ENCODE measurements around the gene DNAJC4. TPM values are rescaled to one million over a fixed set of nuclear protein-coding genes. Genes with fewer than 3 reads are reported as not detected.

DNAJC4 gene
- total and polyA plus RNA-seq, 9 of the 15 experiments (the other 6 are each of a cell fraction or from before 2014, with no cell fraction given), result 4.0 to 32.6 (median 19.9) TPM

DNA sequence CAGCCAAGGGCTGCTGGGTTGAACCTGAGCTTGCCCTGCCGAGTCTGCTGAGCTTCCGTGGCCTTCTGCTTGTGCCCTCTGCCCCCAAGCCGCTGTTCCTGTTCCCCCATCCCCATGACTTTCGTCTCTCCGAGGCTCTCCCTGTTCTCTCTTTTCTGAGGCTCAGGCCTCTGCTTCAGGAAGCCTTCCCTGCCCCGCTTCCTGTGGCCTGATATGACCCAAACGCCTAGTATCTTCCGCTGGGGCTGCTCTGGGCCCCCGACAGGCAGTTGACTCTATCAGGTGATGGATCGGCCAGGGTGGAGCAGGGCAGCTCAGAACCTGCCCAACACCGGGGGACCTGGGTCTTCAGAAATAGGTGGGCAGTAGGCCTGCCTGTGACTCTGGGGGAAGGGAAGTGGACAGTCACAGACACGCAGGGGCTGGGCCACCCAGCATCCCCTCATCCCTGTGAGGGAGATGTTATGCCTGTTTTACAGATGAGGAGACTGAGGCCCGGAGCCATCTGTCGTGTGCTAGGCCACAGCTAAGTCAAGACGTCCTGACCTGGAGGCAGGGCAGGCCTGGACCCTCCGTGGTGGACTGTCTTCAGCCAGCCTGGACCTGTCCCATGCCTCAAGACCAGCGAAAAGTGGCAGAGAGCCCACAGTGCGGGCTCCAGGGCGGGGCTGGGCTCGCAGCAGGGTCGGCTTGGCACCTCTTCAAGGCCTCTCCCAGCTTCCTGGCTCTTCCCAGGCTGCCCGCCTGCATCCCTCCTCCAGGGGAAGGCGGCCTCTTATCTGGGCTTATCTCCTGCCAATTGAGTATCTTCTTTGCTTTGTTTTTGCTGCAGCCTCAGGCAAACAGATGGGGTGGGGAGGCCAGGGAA lies 37.9 kb downstream of the DNAJC4 start (continued):
- TF ChIP-seq, protein P1, sequence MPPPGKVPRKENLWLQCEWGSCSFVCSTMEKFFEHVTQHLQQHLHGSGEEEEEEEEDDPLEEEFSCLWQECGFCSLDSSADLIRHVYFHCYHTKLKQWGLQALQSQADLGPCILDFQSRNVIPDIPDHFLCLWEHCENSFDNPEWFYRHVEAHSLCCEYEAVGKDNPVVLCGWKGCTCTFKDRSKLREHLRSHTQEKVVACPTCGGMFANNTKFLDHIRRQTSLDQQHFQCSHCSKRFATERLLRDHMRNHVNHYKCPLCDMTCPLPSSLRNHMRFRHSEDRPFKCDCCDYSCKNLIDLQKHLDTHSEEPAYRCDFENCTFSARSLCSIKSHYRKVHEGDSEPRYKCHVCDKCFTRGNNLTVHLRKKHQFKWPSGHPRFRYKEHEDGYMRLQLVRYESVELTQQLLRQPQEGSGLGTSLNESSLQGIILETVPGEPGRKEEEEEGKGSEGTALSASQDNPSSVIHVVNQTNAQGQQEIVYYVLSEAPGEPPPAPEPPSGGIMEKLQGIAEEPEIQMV (tag; conservative IDR thresholded peaks at IDR 0.05; ENCODE audit: low read depth), result no peak
- TF ChIP-seq TAL1 (IDR thresholded peaks at IDR 0.05) (no peak), CBX5 (IDR thresholded peaks at IDR 0.05; ENCODE audit: borderline replicate concordance, low read depth) (no peak), SMARCE1 (IDR thresholded peaks at IDR 0.05) (no peak), ILF3 (IDR thresholded peaks at IDR 0.05; ENCODE audit: borderline replicate concordance) (no peak), PHTF2 (CRISPR knock-in tag; IDR thresholded peaks at IDR 0.05) (no peak), ETV1 (tag; conservative IDR thresholded peaks at IDR 0.05; ENCODE audit: low read depth) (peak; percentile 90), NEUROD1 (IDR thresholded peaks at IDR 0.05; ENCODE audit: borderline replicate concordance, low read depth, low read length, partially characterized antibody) (peak; percentile 28), ZFP30 (CRISPR knock-in tag; IDR thresholded peaks at IDR 0.05; ENCODE audit: borderline replicate concordance) (no peak), MAFK (IDR thresholded peaks at IDR 0.05; ENCODE audit: low read length) (no peak), CHD1 (IDR thresholded peaks at IDR 0.05; ENCODE audit: low read length) (peak; percentile 69), ZNF316 (IDR thresholded peaks at IDR 0.05) (no peak), TCF3 (CRISPR knock-in tag; IDR thresholded peaks at IDR 0.05) (no peak), HDAC2 (IDR thresholded peaks at IDR 0.05) (peak; percentile 31; the same call in 1 of the 2 replicates), SAFB (IDR thresholded peaks at IDR 0.05; ENCODE audit: borderline replicate concordance, low read depth, low read length) (no peak), NR3C1 (CRISPR knock-in tag; IDR thresholded peaks at IDR 0.05) (no peak), ZNF175 (CRISPR knock-in tag; IDR thresholded peaks at IDR 0.05; ENCODE audit: low read depth) (no peak; the same call in 1 of the 2 replicates), PURB (CRISPR knock-in tag; IDR thresholded peaks at IDR 0.05; ENCODE audit: low read depth) (no peak), TAF7 (tag; IDR thresholded peaks at IDR 0.05) (no peak)
- TF ChIP-seq, protein P2, sequence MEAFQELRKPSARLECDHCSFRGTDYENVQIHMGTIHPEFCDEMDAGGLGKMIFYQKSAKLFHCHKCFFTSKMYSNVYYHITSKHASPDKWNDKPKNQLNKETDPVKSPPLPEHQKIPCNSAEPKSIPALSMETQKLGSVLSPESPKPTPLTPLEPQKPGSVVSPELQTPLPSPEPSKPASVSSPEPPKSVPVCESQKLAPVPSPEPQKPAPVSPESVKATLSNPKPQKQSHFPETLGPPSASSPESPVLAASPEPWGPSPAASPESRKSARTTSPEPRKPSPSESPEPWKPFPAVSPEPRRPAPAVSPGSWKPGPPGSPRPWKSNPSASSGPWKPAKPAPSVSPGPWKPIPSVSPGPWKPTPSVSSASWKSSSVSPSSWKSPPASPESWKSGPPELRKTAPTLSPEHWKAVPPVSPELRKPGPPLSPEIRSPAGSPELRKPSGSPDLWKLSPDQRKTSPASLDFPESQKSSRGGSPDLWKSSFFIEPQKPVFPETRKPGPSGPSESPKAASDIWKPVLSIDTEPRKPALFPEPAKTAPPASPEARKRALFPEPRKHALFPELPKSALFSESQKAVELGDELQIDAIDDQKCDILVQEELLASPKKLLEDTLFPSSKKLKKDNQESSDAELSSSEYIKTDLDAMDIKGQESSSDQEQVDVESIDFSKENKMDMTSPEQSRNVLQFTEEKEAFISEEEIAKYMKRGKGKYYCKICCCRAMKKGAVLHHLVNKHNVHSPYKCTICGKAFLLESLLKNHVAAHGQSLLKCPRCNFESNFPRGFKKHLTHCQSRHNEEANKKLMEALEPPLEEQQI (IDR thresholded peaks at IDR 0.05), result no peak
- TF ChIP-seq, protein P3, sequence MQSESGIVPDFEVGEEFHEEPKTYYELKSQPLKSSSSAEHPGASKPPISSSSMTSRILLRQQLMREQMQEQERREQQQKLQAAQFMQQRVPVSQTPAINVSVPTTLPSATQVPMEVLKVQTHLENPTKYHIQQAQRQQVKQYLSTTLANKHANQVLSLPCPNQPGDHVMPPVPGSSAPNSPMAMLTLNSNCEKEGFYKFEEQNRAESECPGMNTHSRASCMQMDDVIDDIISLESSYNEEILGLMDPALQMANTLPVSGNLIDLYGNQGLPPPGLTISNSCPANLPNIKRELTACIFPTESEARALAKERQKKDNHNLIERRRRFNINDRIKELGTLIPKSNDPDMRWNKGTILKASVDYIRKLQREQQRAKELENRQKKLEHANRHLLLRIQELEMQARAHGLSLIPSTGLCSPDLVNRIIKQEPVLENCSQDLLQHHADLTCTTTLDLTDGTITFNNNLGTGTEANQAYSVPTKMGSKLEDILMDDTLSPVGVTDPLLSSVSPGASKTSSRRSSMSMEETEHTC (IDR thresholded peaks at IDR 0.05), result no peak
- TF ChIP-seq, protein P4, sequence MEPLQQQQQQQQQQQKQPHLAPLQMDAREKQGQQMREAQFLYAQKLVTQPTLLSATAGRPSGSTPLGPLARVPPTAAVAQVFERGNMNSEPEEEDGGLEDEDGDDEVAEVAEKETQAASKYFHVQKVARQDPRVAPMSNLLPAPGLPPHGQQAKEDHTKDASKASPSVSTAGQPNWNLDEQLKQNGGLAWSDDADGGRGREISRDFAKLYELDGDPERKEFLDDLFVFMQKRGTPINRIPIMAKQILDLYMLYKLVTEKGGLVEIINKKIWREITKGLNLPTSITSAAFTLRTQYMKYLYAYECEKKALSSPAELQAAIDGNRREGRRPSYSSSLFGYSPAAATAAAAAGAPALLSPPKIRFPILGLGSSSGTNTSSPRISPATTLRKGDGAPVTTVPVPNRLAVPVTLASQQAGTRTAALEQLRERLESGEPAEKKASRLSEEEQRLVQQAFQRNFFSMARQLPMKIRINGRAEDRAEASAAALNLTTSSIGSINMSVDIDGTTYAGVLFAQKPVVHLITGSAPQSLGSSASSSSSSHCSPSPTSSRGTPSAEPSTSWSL (CRISPR knock-in tag; IDR thresholded peaks at IDR 0.05; ENCODE audit: borderline replicate concordance), result no peak
